Aorta (tissue), 5 donors: ENCODE measurements around the gene ADGRB2. TPM values are rescaled to one million over a fixed set of nuclear protein-coding genes. Genes with fewer than 3 reads are reported as not detected.
A peak's percentile ranks its signal among the peaks of the same experiment; 100 is the strongest.

ENCODE experiments used
- ATAC-seq: fragments of 200-7000 bp; cut with Tn5 transposase; one replicate; pipeline ENCODE4 v1.9.1; 2022; ENCODE audit warnings: moderate library complexity; ENCODE audit not compliant: low FRiP score
- DNase-seq, 2 donors: peaks; one replicate each; pipeline ENCODE4 v3.0.0-alpha.2; 2020
- H3K27ac ChIP-seq, 2 donors: one replicate each; pipeline ENCODE4 v1.5.1; 2013; ENCODE audit warnings: low read length in 2 of 2, mild to moderate bottlenecking in 2 of 2, moderate library complexity in 2 of 2, control low read depth in 1 of 2, inconsistent platforms in 1 of 2, low read depth in 1 of 2
- H3K27me3 ChIP-seq, 2 donors: one replicate each; pipeline ENCODE4 v1.6.1; 2013; ENCODE audit warnings: control low read depth in 1 of 2, low read length in 1 of 2, mild to moderate bottlenecking in 1 of 2, moderate library complexity in 1 of 2; ENCODE audit not compliant: insufficient read depth in 2 of 2, control insufficient read depth in 1 of 2
- H3K36me3 ChIP-seq, 2 donors: one replicate each; pipeline ENCODE4 v1.6.1; 2013; ENCODE audit warnings: control low read depth in 1 of 2, low read length in 1 of 2, mild to moderate bottlenecking in 1 of 2; ENCODE audit not compliant: insufficient read depth in 2 of 2, control insufficient read depth in 1 of 2
- H3K4me1 ChIP-seq, 2 donors: one replicate each; pipeline ENCODE4 v1.6.1; 2013; ENCODE audit warnings: low read length in 2 of 2, control low read depth in 1 of 2, mild to moderate bottlenecking in 1 of 2, moderate library complexity in 1 of 2; ENCODE audit not compliant: insufficient read depth in 2 of 2, control insufficient read depth in 1 of 2
- H3K4me3 ChIP-seq, 2 donors: one replicate each; pipeline ENCODE4 v1.5.1; 2013; ENCODE audit warnings: low read length in 2 of 2, control low read depth in 1 of 2, mild to moderate bottlenecking in 1 of 2
- H3K9me3 ChIP-seq: one replicate; pipeline ENCODE4 v1.6.1; 2013; ENCODE audit warnings: mild to moderate bottlenecking, low read length; ENCODE audit not compliant: control insufficient read depth
- WGBS, 2 donors: extraction: QIAGEN DNeasy Blood & Tissue Kit; methylation state at CpG; one replicate each; pipeline ENCODE4 v1.1.7; 2013; 5-methylcytosine and 5-hydroxymethylcytosine counted together
- intact Hi-C, 2 donors: fragments of 100-400 bp; cut with DNase I; formaldehyde crosslinking; loops; one replicate each; pipeline versions ENCODE4 v1.14.2 to v1.15.0; 2022
- polyA plus RNA-seq, 2 donors: library from polyadenylated mRNA; stranded (reverse); fragments of 200-250 nt; gene quantifications; one replicate each; pipeline ENCODE4 v1.2.3, GENCODE V29; 2013
- total RNA-seq, 2 donors: library from RNA; stranded (reverse); fragmentation: NEBNext Ultra II Directional; extraction: Animal tissue kit (Norgen Biotek cat#: 25700); gene quantifications; one replicate each; pipeline ENCODE4 v1.2.1, GENCODE V29; 2021
- donor health status: healthy with polysubstance abuse.
- donor health status: Bipolar disorder and iron deficiency.
- donor health status: DM: no; HTN: no; CAD: no.
- donor health status: DM: no; HTN: no; CAD: no.
- donor health status: DM: yes; HTN: yes; CAD: no.

The ADGRB2 gene
- total and polyA plus RNA-seq, 4 donors: 1.8 to 4.6 (median 2.1) TPM

DNA sequence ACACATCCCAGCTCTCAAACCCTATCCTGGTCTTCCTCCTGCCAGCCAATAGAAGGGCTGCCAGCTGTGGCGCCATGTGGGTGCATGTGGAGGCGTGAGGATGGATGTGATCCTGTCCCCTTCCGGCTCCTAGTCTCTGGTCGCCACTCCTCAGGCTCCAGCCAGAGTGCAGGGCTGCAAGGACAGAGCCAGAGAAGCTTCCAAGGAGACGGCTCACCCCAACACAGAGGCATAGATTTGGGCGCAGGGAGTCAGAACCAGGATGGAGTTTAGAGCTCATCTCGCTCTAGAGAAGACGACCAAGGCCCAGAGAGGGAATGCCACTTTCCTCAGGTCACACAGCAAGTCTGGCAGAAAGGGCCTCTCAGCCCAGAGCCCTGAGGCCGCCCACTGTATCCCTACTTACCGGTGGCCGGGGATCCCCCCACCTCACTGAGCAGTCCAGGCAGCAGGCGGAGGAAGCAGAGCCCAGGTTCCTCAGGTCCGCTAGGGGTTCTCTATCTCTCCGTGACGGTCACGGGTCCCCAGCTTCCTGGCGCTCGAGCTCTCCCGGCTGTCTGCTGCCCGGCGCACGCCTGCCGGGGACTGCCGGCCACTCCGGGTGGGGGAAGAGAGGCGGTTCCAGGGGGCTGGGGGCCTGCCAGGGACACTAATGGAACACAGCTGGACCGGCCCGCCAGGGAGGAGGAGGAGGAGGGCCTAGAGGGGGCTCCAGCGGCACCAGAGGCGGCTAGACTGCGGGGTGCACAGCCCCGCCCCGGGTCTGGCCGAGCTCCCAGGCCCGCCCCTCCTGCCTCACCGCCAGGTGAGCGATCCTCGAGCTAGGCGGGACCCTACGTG lies 60.5 kb downstream of the ADGRB2 start, which contains the start of gene COL16A1:
Gene COL16A1, minus strand, starts transcription at position 587 of the 840 bp plus-strand sequence. CDS start 1,824 bp downstream, outside the sequence.
- intact Hi-C loops: loop anchor here (2.0 to 5.0 kb wide), 2 partner anchors 33 to 141 kb away; no protein-coding TSS in a partner anchor
- WGBS, 2 donors: 7 to 11% methylated on average over 23 to 40 of the region's 40 CpGs
- H3K9me3 ChIP-seq: no peaks in the 10 kb centered on the region
- H3K4me1 ChIP-seq: no peaks in the 10 kb centered on the region
- H3K36me3 ChIP-seq: no peaks in the 10 kb centered on the region
- peak within 1 kb of the TSS; percentile 2 to 62 for H3K27ac ChIP-seq
- DNase-seq (peak; percentile 87 to 94), ATAC-seq (peak; percentile 82)
- H3K4me3 ChIP-seq: peak within 1 kb of the TSS; percentile 31 to 39
- H3K27me3 ChIP-seq: no peaks in the 10 kb centered on the region

DNA sequence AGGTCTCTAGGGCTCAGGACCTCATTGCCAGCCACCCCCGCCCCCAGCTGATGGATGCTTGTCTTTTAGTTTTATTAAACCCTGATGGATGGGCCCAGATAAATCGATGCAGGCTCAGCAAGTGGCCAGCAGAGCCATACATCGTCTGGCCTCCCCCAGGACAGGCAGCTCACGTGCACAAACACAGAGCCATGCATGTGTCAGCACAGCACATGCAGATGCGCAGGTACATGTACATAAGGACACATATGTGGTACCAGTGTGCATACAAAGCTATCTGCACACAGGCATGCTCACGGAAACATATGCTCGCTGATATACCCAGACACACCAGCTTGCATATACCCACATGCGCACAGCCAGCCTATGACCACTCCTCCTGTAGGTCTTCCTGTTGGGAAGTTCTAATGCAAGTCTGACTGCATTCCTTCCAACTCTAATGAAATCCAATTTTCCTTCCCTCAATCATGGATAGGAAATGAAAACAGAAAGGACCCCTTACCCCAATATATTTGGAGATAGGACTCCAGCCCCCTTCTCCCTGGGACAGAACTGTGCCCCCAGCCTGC lies 61.2 kb downstream of the ADGRB2 start:
- Histone ChIP-seq H3K4me3 (peak overlapping the region in 1 of 2 donors; percentile 39), H3K36me3 (no peaks in the 10 kb centered on the region), H3K27me3 (no peaks in the 10 kb centered on the region), H3K27ac (peak overlapping the region; percentile 2 to 62), H3K4me1 (no peaks in the 10 kb centered on the region), H3K9me3 (no peaks in the 10 kb centered on the region)
- WGBS, 2 donors: 67 to 69% methylated on average over 8 of the region's 8 CpGs
- intact Hi-C loops: loop anchor here in 1 of 2 donors (5.0 kb wide), 1 partner anchor 141 kb away; no protein-coding TSS in a partner anchor
- ATAC-seq (no peak), DNase-seq (no peak)

DNA sequence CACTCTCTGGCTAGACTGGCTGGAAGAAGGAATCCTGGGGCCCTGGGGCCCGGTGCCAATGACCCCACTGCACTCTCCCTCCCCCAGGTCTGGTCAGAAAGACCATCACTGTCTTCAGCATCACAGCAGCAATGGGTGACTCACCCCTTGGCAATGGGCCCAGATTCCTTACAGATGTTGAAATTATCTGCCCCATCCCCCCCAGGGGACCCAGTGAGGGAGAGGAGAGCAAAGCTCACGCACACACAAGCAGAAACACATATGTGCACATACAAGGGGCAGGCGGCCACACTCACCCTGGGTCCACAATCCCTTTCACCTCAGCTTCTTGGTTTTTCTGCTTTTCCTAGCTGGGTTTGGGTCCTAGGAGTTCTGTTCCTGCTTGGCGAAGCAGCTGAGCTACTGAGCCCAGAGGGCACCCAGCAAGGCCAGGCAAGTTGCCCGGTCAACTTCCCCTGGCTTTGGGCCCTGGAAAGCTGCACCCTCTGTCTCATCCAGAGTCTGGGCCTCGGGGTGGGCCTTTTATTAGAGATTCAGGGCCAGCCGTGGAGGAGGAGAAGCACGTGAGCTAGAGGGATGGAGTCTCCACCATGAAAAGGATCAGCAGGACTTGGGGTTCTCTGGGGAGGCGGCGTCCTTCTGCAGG lies 62.9 kb downstream of the ADGRB2 start:
- intact Hi-C loops: loop anchor here in 1 of 2 donors (5.0 kb wide), 1 partner anchor 139 kb away; no protein-coding TSS in a partner anchor
- Histone ChIP-seq H3K4me3 (no peak overlapping the region), H3K4me1 (no peaks in the 10 kb centered on the region), H3K9me3 (no peaks in the 10 kb centered on the region), H3K27me3 (no peaks in the 10 kb centered on the region), H3K36me3 (no peaks in the 10 kb centered on the region), H3K27ac (peak overlapping the region; percentile 48 to 92)
- peak; percentile 94 to 96 for DNase-seq
- ATAC-seq: peak; percentile 71
- 4 to 8% methylated on average over 10 of the region's 10 CpGs for WGBS, 2 donors

DNA sequence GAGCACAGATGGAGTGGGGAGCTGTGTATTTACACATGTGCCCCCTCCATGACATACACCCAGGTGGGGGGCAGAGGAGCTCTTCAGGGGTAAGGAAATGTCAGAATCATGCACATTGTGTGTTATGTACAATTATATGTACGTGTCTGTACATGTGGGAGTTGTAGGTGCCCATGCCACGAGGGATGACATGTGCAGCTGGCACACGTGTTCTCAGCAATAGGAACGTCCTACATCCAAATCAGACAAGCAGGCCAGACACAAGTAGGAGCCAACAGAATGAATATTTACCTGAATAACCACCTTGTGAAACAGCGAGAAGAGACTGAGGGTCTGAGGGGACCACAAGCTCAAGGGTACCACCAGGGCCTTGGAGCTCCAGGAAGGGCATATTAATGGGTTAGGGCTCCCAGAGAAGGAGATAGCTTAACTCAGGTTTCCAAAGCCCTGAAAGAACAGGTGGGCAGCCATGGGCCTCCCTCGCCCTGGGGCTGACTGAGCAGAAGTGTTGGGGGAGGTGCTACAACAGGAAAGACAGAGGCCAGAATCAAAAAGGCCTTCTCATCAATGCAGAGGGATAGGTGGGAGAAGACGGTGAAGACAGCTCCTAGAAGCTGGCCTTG lies 63.6 kb downstream of the ADGRB2 start:
- Histone ChIP-seq H3K27me3 (no peaks in the 10 kb centered on the region), H3K4me1 (no peaks in the 10 kb centered on the region), H3K36me3 (no peaks in the 10 kb centered on the region), H3K27ac (peak overlapping the region; percentile 48 to 92), H3K9me3 (no peaks in the 10 kb centered on the region), H3K4me3 (no peak overlapping the region)
- no peak for DNase-seq
- ATAC-seq: no peak
- intact Hi-C loops: loop anchor here in 1 of 2 donors (5.0 kb wide), 1 partner anchor 138 kb away; no protein-coding TSS in a partner anchor
- 42 to 46% methylated on average over 7 of the region's 7 CpGs for WGBS, 2 donors

DNA sequence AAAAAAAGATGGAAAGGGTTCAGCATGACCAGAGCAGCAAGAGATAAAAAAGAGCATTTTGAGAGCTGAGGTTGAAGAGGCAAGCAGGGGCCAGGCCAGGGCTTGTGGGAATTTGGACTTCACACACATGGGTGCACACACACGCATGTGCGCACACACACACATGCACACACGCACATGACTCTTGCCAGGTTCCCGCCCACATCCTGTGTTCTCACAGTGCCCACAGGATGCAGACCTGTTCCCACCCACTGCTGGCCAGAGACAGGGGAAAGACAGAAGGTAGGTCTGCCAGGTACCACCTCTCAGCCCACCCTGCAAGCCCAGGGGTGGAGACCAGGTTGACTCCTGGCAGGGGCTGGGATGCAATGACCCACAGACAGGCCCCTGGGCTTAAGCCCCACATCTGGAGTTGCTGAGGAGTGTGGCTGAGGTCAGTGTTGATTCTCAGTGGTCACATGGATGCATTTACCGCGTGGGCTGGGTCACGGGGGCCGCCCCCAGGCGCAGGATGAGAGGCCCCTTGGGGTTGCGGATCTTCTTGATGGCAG lies 64.7 kb downstream of the ADGRB2 start:
- H3K4me1 ChIP-seq: no peaks in the 10 kb centered on the region
- no peak overlapping the region for H3K27ac ChIP-seq
- no peaks in the 10 kb centered on the region for H3K36me3 ChIP-seq
- ATAC-seq (no peak), DNase-seq (no peak)
- H3K27me3 ChIP-seq: no peaks in the 10 kb centered on the region
- 82 to 97% methylated on average over 10 of the region's 10 CpGs for WGBS, 2 donors
- no peak overlapping the region for H3K4me3 ChIP-seq
- intact Hi-C loops: no loop called here
- H3K9me3 ChIP-seq: no peaks in the 10 kb centered on the region

DNA sequence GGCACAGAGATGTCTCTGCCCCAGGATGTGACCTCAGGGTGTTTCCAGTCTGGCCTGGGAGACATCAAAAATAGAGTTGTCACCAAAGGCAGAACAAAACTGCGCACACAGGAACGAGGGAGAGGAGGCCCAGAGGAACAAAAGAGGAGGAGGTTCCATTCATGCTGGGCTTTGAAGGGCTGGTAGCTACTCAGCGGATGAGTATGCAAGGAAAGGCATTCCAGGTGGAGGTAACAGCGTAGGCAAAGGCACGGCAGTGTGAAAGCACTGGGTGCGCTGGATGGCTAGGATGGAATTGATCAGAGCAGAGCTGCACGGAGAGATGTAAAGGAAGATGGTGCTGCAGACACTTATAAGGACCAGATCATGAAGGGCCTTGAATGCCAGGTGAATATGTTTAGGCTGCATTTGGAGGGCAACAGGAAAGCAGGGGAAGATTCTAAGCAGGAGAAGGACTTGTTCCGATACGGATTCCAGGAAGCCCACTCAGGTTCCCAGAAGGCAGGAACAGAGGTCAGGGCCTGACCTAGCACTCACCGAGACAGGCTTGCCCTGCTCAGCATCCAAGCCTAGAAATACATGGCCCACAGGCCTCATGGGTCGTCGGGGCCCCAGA lies 66.7 kb downstream of the ADGRB2 start:
- ATAC-seq (no peak), DNase-seq (no peak)
- Histone ChIP-seq H3K9me3 (no peaks in the 10 kb centered on the region), H3K27me3 (no peaks in the 10 kb centered on the region), H3K27ac (no peak overlapping the region), H3K4me1 (no peaks in the 10 kb centered on the region), H3K36me3 (no peaks in the 10 kb centered on the region), H3K4me3 (no peak overlapping the region)
- intact Hi-C loops: no loop called here
- 89 to 92% methylated on average over 12 of the region's 12 CpGs for WGBS, 2 donors

DNA sequence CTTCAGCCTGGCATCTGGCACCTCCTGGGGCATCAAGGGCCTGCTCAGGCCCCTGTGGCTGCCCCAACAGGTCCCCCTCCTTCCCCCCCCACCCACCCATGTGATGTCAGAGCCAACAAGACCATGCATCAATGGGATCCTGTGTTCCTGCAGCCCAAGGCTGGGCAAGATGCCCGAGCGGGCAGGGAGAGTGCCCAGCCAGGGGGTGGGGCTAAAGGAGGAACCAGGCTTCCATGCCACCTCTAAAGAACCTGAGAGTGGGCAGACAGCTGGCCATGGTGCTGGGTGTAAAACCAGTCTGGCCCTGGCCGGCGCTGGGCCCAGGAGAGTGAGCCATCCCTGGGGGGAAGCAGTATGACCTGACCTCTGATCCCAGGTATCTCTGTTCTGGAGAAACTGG lies 67.9 kb downstream of the ADGRB2 start:
- no peak for DNase-seq
- Histone ChIP-seq H3K36me3 (no peaks in the 10 kb centered on the region), H3K9me3 (no peaks in the 10 kb centered on the region), H3K27ac (no peak overlapping the region), H3K4me3 (no peak overlapping the region), H3K27me3 (no peaks in the 10 kb centered on the region), H3K4me1 (no peaks in the 10 kb centered on the region)
- no peak for ATAC-seq
- intact Hi-C loops: no loop called here
- 80 to 83% methylated on average over 4 of the region's 4 CpGs for WGBS, 2 donors

DNA sequence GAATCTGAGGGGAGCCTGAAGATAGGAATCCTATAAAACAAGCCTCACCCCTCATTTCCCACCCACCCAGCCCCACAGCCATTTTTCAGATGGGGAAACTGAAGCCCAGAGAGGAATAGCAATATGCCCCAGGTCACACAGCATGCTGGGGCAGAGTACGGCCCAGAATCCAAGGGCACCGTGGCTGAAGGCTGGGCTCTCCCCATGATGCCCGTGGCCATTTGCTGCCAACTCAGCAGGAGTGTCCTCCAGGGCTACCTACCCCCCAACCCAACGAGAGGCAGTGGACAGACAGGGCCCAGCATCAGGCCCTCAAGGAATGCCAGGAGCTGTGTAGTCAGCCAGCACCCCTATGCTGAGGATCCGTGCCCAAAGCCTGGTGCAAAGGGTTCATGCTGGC lies 68.8 kb downstream of the ADGRB2 start:
- no peak overlapping the region for H3K27ac ChIP-seq
- ATAC-seq (no peak), DNase-seq (no peak)
- 79 to 84% methylated on average over 5 of the region's 5 CpGs for WGBS, 2 donors
- no peaks in the 10 kb centered on the region for H3K9me3 ChIP-seq
- no peaks in the 10 kb centered on the region for H3K4me1 ChIP-seq
- no peak overlapping the region for H3K4me3 ChIP-seq
- intact Hi-C loops: no loop called here
- H3K36me3 ChIP-seq: no peaks in the 10 kb centered on the region
- H3K27me3 ChIP-seq: no peaks in the 10 kb centered on the region
